OCI-LY3 (cell line): Measurements from ENCODE around the gene ANKRD65.

Experiments
- CTCF ChIP-seq: fragments of 200-600, 300-600 bp; sonication (generic); IDR thresholded peaks from 2 replicates; pipeline ENCODE4 v1.5.1; 2014; ENCODE audit warnings: antibody characterized with exemption, low read length, low read depth
- EZH2phosphoT487 ChIP-seq: fragments of 200-600 bp; shearing (Covaris generic); IDR thresholded peaks from 2 replicates; pipeline ENCODE4 v1.6.1; 2018; ENCODE audit warnings: antibody characterized with exemption, mixed run types, low read depth

- TF ChIP-seq CTCF, result no peak
- TF ChIP-seq EZH2phosphoT487, result no peak
Observed at GRCh38 chr1:1460540-1461130, 39.6 kb upstream of the ANKRD65 start.
